ENCODE data around the gene ZNF556.

- TF ChIP-seq CTCF (IDR thresholded peaks at IDR 0.05) (no peak), POLR2A (IDR thresholded peaks at IDR 0.05) (no peak)
Measured at GRCh38 chr19:2863816-2864215, 3.3 kb upstream of the ZNF556 start.

Data from breast epithelium (tissue), 3 donors.